Measurements from ENCODE around the gene KISS1R.

DNA sequence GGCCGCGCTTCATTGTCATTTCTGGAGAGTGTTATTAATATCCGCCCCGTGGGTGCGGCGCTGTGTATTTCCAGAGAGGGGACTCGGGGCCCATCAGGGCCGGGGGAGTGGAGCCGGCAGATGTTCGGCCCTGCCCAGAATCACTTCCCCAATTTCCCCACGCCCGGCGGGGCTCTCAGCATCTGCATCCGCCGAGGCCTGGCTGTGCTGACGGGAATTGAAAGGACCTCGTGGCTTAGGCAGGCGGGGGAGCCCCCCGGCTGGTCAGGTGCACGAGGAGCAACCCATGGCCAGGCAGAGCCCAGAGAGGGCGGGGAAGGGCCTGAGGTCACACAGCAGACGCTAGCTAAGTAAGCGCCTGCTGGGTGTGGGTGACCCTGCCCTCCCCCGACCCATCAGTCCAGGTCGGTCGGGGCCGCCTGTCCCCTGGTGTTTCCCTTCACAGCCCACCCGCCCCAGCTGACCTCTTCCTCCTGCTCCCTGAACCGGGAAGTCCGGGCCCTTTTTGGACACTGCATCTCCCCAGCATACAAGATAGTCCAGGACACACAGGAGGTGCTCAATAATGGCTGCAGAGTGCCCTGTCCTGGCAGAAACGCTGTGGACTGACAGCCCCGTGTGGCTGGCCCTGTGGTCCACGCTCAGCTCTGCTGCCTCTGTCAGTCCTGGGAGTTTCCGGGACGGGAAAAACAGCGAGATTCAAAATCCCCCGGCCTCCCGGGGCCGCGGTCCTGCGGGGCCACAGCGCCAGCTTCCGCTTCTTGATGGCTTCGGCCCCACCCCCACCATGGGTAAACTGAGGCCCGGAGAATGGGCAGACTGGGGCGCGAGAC lies 30.8 kb downstream of the KISS1R start:
- TF ChIP-seq, protein P1, sequence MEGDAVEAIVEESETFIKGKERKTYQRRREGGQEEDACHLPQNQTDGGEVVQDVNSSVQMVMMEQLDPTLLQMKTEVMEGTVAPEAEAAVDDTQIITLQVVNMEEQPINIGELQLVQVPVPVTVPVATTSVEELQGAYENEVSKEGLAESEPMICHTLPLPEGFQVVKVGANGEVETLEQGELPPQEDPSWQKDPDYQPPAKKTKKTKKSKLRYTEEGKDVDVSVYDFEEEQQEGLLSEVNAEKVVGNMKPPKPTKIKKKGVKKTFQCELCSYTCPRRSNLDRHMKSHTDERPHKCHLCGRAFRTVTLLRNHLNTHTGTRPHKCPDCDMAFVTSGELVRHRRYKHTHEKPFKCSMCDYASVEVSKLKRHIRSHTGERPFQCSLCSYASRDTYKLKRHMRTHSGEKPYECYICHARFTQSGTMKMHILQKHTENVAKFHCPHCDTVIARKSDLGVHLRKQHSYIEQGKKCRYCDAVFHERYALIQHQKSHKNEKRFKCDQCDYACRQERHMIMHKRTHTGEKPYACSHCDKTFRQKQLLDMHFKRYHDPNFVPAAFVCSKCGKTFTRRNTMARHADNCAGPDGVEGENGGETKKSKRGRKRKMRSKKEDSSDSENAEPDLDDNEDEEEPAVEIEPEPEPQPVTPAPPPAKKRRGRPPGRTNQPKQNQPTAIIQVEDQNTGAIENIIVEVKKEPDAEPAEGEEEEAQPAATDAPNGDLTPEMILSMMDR (conservative IDR thresholded peaks at IDR 0.05 in 1 of 2, IDR thresholded peaks at IDR 0.05 in 1 of 2; ENCODE audit: extremely low read depth in 1 of 2, insufficient read depth in 1 of 2, low read depth in 1 of 2, low read length in 2 of 2): no peak
- TF ChIP-seq EZH2 (IDR thresholded peaks at IDR 0.05; ENCODE audit: borderline replicate concordance, low read length): no peak
